GM19043 (cell line): ENCODE measurements around the gene ZFP36L2.

Experiments used
- ATAC-seq: cut with Tn5 transposase; IDR thresholded peaks from one replicate; pipeline ENCODE4 v1.9.1; 2021; ENCODE audit warnings: low read depth; ENCODE audit not compliant: unreplicated experiment

ZFP36L2 gene

DNA sequence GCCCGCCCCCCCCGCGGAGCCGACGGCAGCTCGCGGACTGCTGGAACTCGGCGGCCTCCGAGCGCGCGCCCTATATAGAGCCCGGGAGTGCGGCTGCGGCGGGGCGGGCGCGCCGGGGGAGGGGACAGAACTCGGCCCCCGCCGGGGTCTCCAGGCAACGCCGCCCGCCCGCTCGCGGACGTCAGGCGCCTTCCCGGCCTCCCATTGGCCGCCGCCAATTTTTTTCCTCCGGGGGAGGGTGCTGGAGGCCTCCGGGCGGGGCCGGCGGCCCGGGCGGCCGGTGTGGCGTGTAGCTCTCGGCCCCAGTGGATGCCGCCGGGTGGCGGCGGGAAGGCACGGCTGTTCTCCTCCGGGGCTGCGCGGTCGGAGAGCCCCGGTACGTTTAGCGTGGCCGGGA lies at the start of gene ZFP36L2:
ZFP36L2 (minus strand) TSS at position 49 of the 397 bp plus-strand sequence. CDS start 291 bp downstream, outside the sequence.
- ATAC-seq: peak; percentile 54

DNA sequence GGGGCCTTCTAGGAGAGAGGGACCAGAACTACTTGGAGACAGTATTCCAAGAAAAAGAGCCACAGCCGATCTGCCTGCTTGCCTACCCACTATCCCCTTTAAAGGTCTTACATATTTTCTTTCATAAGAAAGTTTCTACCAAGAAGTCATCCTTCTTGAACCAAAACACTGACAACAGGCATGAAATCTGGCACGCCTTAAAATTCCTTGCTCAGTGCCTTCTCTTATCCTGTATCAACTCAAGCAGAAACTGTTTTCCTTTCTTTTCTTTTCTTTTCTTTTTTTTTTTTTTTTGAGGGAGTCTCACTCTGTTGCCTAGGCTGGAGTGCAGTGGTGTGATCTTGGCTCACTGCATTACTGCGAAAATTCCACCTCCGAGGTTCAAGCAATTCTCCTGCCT lies 48.3 kb upstream of the ZFP36L2 start:
- no peak for ATAC-seq

DNA sequence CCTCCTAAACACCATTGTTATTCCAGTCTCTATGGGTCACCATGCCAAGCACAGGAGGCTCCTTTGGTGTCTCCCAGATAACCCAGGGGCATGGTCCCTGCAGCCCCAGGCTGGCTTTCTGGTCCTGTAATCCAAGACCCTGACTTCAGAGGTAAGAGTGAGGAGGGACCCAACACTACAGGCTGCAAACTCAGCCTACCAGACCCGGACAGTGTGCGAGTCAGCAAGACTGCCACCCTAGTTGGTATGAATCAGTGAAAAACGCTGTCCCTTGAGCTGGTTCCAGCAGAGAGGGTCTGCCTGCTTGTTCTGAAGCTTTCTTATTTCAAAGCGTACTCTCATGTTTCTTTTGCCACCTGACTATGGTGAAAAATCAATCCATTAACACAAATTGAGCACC lies 47.6 kb upstream of the ZFP36L2 start:
- no peak for ATAC-seq

GRCh38 chr2:43273529-43273928 lies 47.1 kb upstream of the ZFP36L2 start:
- no peak for ATAC-seq

DNA sequence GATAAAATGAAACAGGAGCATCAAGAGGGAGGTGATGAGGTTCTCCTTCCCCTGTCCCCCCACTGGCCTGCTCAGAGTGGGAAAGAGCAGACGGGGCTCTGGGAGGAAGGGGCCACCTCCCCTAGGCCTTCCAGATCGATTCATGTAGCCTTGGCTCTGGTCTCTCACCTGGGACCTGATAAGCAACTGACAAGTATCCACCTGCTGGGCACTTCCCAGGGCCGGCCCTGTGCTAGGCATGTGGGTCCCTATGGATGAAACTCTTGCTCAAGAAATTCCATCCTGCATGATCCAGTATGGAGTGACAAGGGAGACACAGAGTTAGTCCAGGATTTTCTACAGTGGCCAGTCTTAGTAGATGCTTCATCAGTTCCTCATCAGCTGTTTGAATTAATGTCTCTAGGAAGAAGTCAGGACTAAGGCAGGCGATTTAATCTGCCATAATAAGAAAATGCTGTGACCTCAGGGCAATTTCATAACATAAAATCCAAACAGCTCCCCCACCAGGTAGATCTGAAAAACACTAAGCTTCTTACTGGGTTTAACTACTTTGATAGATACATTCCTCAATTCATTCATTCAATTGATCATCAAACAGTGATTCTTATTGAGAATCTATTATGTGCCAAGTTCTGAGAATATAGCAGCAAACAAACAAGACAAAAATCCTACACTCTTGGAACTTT lies 44.7 kb upstream of the ZFP36L2 start:
- ATAC-seq: no peak

GRCh38 chr2:43270461-43270860 lies 44.1 kb upstream of the ZFP36L2 start:
- ATAC-seq: no peak

GRCh38 chr2:43269706-43270105 lies 43.3 kb upstream of the ZFP36L2 start:
- ATAC-seq: no peak

DNA sequence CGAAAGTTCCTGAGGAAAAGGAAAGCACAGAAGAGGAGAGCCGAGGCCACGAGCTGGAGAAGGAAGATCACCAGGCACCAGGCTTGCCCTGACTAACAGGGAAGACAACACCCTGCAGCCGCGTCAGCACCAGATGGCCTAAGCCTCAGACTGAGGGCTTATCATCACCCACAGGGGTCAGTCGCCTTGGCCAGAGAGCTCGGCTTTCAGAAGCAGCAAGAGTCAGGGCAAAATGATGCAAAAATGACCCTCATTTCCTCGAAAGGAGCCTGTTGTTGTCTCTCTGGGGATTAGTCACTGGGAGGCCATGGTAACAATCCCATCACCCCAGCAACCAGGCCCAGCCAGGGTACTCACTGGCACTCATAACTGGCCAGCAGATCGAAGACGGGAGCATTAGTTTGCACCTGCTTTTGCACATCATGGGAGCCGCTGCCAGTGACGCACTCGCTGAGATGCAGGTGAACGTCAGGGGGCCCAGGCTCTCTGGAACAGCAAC lies 42.7 kb upstream of the ZFP36L2 start:
- no peak for ATAC-seq

DNA sequence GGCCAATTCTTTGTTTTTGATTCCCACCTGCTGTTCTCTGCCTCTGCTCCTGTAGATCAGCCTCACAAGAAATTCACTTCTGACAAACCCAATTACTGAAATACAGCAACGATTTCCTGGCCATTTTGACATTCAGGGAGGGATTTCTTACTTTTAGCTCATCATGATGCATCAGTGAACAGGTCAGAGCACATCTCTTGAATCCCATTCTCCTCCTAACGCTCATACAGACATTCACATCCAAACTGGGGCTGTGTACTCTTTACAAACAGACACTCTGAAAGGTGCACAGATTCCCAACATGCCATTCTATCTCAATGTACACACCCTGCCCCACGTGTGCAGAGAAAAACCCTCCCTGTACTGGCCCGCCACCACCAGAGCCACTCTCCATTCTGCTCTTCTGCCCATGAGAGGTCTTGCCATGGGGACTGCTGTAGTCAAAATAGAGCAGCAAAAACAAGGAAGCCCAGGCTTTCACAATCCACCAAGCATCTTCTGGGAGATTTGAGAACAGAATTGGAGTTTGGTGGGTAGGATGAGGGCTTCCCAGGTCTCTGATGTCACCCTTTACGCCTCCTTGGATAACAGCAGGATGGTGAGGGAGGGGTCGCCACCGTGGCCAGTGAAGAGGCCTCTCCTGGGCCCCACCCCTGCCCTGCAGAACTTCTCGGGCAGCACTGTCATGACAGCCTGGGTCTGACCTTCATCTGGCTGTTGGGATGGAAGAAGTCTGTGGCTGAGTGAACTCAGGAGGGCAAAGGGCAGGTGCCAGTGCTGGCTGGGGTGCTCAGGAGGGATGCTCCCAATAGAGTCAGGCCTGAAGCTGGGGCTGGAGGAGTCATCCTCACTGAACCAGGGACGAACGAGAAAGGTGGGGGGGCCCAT lies 41.9 kb upstream of the ZFP36L2 start:
- ATAC-seq: no peak

DNA sequence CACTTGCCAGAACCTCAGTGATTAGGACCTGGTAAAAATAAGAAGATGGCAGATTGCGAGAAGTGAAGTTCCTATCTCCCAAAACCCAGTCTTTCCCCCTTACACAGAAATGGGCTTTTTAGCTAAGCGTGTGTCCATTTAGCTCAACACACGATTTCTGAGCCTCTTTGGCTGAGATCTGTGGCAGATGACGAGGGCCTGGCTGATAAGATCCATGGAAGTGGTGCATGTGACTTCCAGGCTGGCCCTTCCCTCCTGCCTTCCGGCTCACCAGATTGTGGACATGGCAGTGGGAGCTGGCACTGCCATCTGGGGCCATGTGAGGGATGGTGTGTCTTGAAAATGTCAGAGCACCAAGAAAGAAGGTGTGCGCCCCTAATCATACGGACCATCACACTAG lies 41.0 kb upstream of the ZFP36L2 start:
- ATAC-seq: no peak

DNA sequence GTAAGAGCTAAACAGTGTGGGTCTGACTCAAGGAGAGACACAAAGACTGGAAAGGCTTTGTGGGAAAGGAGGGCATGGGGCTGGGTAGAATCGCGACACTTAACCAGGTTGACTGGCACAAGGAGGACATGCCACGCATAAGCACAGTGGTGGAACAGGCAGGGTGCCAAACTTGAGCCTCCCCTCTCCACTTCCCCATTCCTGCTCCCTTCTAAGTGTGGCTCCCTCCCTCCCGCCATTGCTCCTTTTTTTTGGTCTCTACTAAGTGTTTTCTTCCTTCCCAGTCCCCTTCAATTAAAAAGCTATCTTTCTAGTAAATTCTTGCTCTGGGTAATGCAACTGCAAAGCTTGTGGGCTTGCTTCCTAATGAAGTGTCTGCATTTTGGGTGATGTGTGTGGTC lies 40.3 kb upstream of the ZFP36L2 start:
- no peak for ATAC-seq

DNA sequence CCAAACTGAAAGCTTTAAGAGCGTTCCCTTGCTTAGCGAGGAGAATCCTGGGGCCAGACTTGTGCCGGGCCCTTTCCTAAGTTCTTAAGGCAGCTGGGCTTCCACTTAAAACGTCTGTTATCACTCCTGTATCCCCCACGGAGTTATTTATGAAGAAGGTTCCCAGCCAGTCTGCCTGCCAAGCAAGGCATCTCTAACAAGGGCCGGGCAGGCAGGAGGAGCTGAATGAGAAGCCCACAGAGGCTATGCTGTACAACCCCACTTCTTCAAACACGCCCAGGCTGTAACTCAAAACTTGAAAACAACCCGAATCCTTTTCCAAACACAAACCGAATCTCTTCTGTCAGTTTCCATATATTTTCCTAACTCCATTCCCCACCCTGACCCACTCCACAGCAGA lies 39.0 kb upstream of the ZFP36L2 start:
- ATAC-seq: no peak

GRCh38 chr2:43265001-43265400 lies 38.6 kb upstream of the ZFP36L2 start:
- ATAC-seq: no peak

DNA sequence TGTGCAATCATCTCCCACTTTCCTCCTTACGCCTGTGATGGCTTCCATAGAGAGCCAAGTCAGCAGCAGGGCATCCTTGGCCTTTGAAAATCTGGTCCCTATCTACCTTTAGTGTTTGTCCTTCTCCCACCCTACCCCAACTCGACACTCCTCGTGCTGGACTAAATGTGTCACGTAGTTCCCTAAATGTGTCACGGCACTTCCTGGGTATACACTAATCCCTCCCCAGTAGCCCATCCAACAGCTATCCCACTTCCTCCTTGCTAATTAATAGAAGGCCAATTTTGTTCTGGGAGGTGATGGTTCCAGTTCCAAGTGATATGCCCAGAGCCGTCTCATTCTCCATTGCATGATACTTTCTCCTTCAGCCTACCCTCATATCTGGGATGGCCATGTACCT lies 36.5 kb upstream of the ZFP36L2 start:
- no peak for ATAC-seq

DNA sequence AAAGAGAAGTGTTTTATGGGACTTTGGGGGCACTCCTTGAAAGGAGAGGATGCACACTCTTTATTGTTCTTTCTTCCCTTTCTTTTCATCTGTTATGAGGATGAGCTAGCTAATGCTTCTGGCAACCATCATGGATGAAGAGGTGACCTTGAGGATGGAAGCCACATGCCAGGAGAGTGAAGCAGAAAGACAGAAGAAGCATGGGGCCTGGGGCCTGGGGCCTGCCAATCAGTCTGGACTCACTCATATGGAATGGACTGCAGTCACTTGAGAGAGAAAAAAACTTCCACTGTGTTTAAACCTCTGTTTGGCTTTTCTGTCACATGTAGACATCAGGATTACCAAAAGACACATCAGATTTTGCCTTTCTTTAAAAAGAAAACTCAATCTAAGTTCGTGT lies 35.8 kb upstream of the ZFP36L2 start:
- no peak for ATAC-seq

DNA sequence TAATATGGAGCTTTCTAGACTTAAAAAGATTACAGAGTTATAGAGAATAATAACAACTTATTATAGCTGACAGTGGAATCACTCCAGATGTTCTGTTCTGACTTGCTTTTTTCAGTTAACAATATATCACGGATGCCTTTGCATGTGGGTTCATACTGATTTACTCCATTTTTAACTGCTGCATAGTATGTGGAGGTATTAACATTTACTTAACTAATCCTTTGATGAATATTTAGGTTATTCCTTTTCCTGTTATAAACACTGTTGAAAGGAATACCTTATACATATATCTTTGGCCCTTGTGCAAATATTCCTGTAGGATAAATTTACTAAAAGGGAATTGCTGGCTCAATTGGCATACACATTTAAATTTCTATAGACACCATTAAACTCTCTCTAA lies 33.1 kb upstream of the ZFP36L2 start:
- ATAC-seq: no peak

DNA sequence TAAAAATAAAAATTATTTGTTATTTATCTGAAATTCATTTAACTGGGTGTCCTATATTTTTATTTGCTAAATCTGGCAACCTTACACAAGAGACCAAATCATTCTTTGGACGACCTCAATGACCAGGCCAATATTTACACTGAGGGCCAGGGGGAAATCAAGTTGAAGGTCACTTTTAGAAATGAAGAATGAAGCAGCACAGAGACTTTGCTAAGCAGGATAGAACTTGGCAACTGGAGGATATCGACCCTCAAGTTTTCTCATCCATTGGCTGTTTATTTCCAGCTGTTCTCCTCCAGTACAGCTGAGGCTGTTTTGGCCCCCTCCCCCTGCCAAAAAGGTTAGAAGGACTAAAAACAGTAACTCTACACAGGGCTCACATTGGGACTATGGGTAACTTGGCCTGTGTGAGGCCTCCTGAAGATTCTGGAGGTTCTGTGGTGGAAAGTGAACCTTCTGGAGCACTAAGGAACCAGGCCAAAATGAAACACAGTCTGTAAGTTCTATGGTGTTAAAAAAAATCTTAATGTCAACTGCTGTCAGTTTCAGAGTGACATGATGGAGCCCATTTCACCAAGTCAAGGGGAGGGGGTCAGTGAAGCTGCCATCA lies 32.2 kb upstream of the ZFP36L2 start:
- ATAC-seq: no peak

DNA sequence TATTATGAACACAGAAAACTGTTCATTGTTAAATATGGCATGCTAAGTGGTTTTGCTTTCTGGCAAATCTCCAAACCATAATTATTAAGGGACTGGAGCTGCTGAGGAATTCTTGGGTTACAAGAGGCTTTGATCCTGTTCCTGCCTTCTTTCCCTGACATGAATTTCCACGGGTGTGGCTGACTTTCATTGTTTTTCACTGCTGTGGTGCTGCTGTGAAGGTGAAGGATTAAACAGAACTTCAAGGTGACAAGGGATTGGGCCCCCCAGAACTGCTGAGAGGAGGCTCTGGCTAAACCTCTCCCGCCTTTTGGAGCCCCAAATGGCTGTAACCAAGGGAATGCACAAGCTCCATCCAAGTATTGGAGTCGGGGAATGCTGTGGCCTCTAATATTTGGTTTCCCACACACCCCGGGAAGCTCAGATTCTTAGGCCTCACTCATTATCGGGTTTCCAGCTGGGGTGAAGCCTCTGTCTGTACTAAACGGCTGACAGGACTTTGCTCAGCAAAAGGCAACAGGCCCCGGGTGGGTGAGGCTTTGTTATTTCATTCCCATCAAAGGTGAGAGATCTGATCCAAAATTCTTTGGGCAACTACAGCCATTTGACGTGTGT lies 29.0 kb upstream of the ZFP36L2 start:
- ATAC-seq: no peak

GRCh38 chr2:43254331-43254730 lies 27.9 kb upstream of the ZFP36L2 start:
- ATAC-seq: no peak

GRCh38 chr2:43251171-43251731 lies 24.8 kb upstream of the ZFP36L2 start:
- no peak for ATAC-seq

- ATAC-seq: no peak
These were observed 23.6 kb upstream of the ZFP36L2 start for GRCh38 chr2:43250015-43250414.
